ENCODE data around the gene NAPA. TPM values are rescaled to one million over a fixed set of nuclear protein-coding genes. Genes with fewer than 3 reads are reported as not detected.

The NAPA gene
- total RNA-seq, 1 donor from 2014 or later: 132 TPM

- no peak for FAIRE-seq
- peaks cover 7% of the 10 kb centered on the region for H3K36me3 ChIP-seq (ENCODE audit: insufficient read depth, low read length)
- Mint-ChIP-seq H3K9me3 (ENCODE audit: unreplicated experiment) (no peaks in the 10 kb centered on the region), H3K36me3 (ENCODE audit: low read depth, unreplicated experiment) (peaks cover 22% of the 10 kb centered on the region), H3K4me1 (ENCODE audit: low read depth, unreplicated experiment) (peaks cover 6% of the 10 kb centered on the region), H3K27ac (ENCODE audit: unreplicated experiment) (no peak overlapping the region), H3K4me3 (ENCODE audit: unreplicated experiment) (no peak overlapping the region), H3K27me3 (ENCODE audit: low read depth, unreplicated experiment) (no peaks in the 10 kb centered on the region)
- no peak overlapping the region for H3K4me3 ChIP-seq (ENCODE audit: insufficient read depth, low read depth, low read length)
- peaks cover 4% of the 10 kb centered on the region for H3K79me2 ChIP-seq (ENCODE audit: insufficient read depth, low read length)
- no peak for DNase-seq (ENCODE audit: low read depth)
- H3K4me2 ChIP-seq (ENCODE audit: low read length): no peak overlapping the region
- H3K4me1 ChIP-seq (ENCODE audit: insufficient read depth, low read length): no peaks in the 10 kb centered on the region
- H3K9me3 ChIP-seq (ENCODE audit: insufficient read depth, low read depth, low read length): no peaks in the 10 kb centered on the region
- TF ChIP-seq EZH2 (IDR thresholded peaks at IDR 0.05; ENCODE audit: insufficient read depth, low read length): no peak
- TF ChIP-seq CTCF (IDR thresholded peaks at IDR 0.05; ENCODE audit: insufficient read depth, low read depth, low read length): no peak
- H4K20me1 ChIP-seq (ENCODE audit: insufficient read depth, low read length): peaks cover 76% of the 10 kb centered on the region
- no peak overlapping the region for H2AFZ ChIP-seq (ENCODE audit: low read depth, low read length)
- no peaks in the 10 kb centered on the region for H3K27me3 ChIP-seq (ENCODE audit: insufficient read depth, low read length)
- H3K9ac ChIP-seq (ENCODE audit: low read length): no peak overlapping the region
- H3K27ac ChIP-seq (ENCODE audit: low read depth, low read length): no peak overlapping the region
Observed at GRCh38 chr19:47497821-47498520, 16.9 kb downstream of the NAPA start.

- H3K27ac Mint-ChIP-seq (ENCODE audit: unreplicated experiment): no peak overlapping the region
- no peaks in the 10 kb centered on the region for H3K27me3 Mint-ChIP-seq (ENCODE audit: low read depth, unreplicated experiment)
- H3K4me3 Mint-ChIP-seq (ENCODE audit: unreplicated experiment): no peak overlapping the region
- Histone ChIP-seq H3K4me3 (ENCODE audit: insufficient read depth, low read depth, low read length) (no peak overlapping the region), H3K27me3 (ENCODE audit: insufficient read depth, low read length) (no peaks in the 10 kb centered on the region), H4K20me1 (ENCODE audit: insufficient read depth, low read length) (peaks cover 69% of the 10 kb centered on the region), H3K4me2 (ENCODE audit: low read length) (no peak overlapping the region), H3K27ac (ENCODE audit: low read depth, low read length) (no peak overlapping the region), H3K9ac (ENCODE audit: low read length) (no peak overlapping the region), H2AFZ (ENCODE audit: low read depth, low read length) (no peak overlapping the region), H3K36me3 (ENCODE audit: insufficient read depth, low read length) (no peaks in the 10 kb centered on the region), H3K4me1 (ENCODE audit: insufficient read depth, low read length) (no peaks in the 10 kb centered on the region), H3K79me2 (ENCODE audit: insufficient read depth, low read length) (peaks cover 4% of the 10 kb centered on the region), H3K9me3 (ENCODE audit: insufficient read depth, low read depth, low read length) (no peaks in the 10 kb centered on the region)
- peaks cover 22% of the 10 kb centered on the region for H3K36me3 Mint-ChIP-seq (ENCODE audit: low read depth, unreplicated experiment)
- no peak for TF ChIP-seq CTCF (IDR thresholded peaks at IDR 0.05; ENCODE audit: insufficient read depth, low read depth, low read length)
- no peak for TF ChIP-seq EZH2 (IDR thresholded peaks at IDR 0.05; ENCODE audit: insufficient read depth, low read length)
- no peak for DNase-seq (ENCODE audit: low read depth)
- H3K9me3 Mint-ChIP-seq (ENCODE audit: unreplicated experiment): no peaks in the 10 kb centered on the region
- peaks cover 6% of the 10 kb centered on the region for H3K4me1 Mint-ChIP-seq (ENCODE audit: low read depth, unreplicated experiment)
- FAIRE-seq: no peak
Observed at GRCh38 chr19:47497050-47497766, 17.7 kb downstream of the NAPA start.
